SK-N-SH treated with all-trans-retinoic acid at 6 μM for 48 hours (cell line): ENCODE results near the gene GLI3.

ENCODE experiments used
- ATAC-seq: fragments of 200-7000 bp; cut with Tn5 transposase; 3 replicates; pipeline ENCODE4 v1.9.1; 2020; ENCODE audit warnings: mild to moderate bottlenecking, moderate library complexity
- ARNTL ChIP-seq: fragments of 450-650 bp; formaldehyde crosslinking; IDR thresholded peaks from 2 replicates; pipeline ENCODE4 v1.5.0; 2020; ENCODE audit warnings: low read depth, mild to moderate bottlenecking, moderate library complexity, borderline replicate concordance
- BACH2 ChIP-seq: fragments of 250-450 bp; sonication (Bioruptor Pico); IDR thresholded peaks from 2 replicates; pipeline ENCODE4 v1.9.0; 2021; ENCODE audit warnings: mild to moderate bottlenecking, borderline replicate concordance
- CSDC2 ChIP-seq: fragments of 250-450 bp; sonication (Bioruptor Pico); IDR thresholded peaks from 2 replicates; pipeline ENCODE4 v1.5.0; 2020; ENCODE audit warnings: mild to moderate bottlenecking, moderate library complexity
- ESRRG ChIP-seq: fragments of 250-450 bp; sonication (Bioruptor Pico); IDR thresholded peaks from 2 replicates; pipeline ENCODE4 v1.6.1; 2021; ENCODE audit warnings: mild to moderate bottlenecking
- GLIS3 ChIP-seq: fragments of 250-450 bp; sonication (Bioruptor Pico); IDR thresholded peaks from 2 replicates; pipeline ENCODE4 v1.5.0; 2020; ENCODE audit warnings: mild to moderate bottlenecking, moderate library complexity
- ISL1 ChIP-seq: fragments of 250-450 bp; sonication (Bioruptor Pico); IDR thresholded peaks from 2 replicates; pipeline ENCODE4 v2.1.2; 2022; ENCODE audit warnings: mild to moderate bottlenecking, moderate library complexity
- OSR1 ChIP-seq: fragments of 250-450 bp; sonication (Bioruptor Pico); IDR thresholded peaks from 2 replicates; pipeline ENCODE4 v1.8.0; 2022; ENCODE audit warnings: moderate library complexity, mild to moderate bottlenecking, inconsistent platforms
- PPARA ChIP-seq: fragments of 250-450 bp; sonication (Bioruptor Pico); IDR thresholded peaks from 2 replicates; pipeline ENCODE4 v1.5.0; 2020; ENCODE audit warnings: mild to moderate bottlenecking, borderline replicate concordance
- RARB ChIP-seq: fragments of 250-450 bp; sonication (Bioruptor Pico); IDR thresholded peaks from 2 replicates; pipeline ENCODE4 v1.8.0; 2021; ENCODE audit warnings: mild to moderate bottlenecking, moderate library complexity
- SNAI2 ChIP-seq: fragments of 250-450 bp; sonication (Bioruptor Pico); IDR thresholded peaks from 2 replicates; pipeline ENCODE4 v1.5.0; 2020; ENCODE audit warnings: mild to moderate bottlenecking, moderate library complexity
- TCF4 ChIP-seq: fragments of 250-450 bp; sonication (Bioruptor Pico); IDR thresholded peaks from 2 replicates; pipeline ENCODE4 v1.8.0; 2021; ENCODE audit warnings: mild to moderate bottlenecking, moderate library complexity, borderline replicate concordance
- TOX ChIP-seq: fragments of 250-450 bp; sonication (Bioruptor Pico); IDR thresholded peaks from 2 replicates; pipeline ENCODE4 v1.8.0; 2021; ENCODE audit warnings: mild to moderate bottlenecking, moderate library complexity, borderline replicate concordance
- ZC3H10 ChIP-seq: fragments of 250-450 bp; sonication (Bioruptor Pico); IDR thresholded peaks from 2 replicates; pipeline ENCODE4 v1.5.1; 2021; ENCODE audit warnings: mild to moderate bottlenecking, moderate library complexity
- ZFP30 ChIP-seq: fragments of 450-650 bp; formaldehyde crosslinking; IDR thresholded peaks from 2 replicates; pipeline ENCODE4 v1.5.0; 2022; ENCODE audit warnings: mild to moderate bottlenecking, moderate library complexity
- ZNF565 ChIP-seq: fragments of 450-650 bp; formaldehyde crosslinking; conservative IDR thresholded peaks from 2 replicates; pipeline ENCODE4 v1.5.0; 2020; ENCODE audit warnings: low read depth, mild to moderate bottlenecking, moderate library complexity
- ZNF70 ChIP-seq: fragments of 450-650 bp; formaldehyde crosslinking; IDR thresholded peaks from 2 replicates; pipeline ENCODE4 v1.5.0; 2020; ENCODE audit warnings: mild to moderate bottlenecking, moderate library complexity
- ZNF8 ChIP-seq: fragments of 450-650 bp; formaldehyde crosslinking; IDR thresholded peaks from 2 replicates; pipeline ENCODE4 v1.5.0; 2020; ENCODE audit warnings: mild to moderate bottlenecking, moderate library complexity
- TF ChIP-seq, protein P1 (sequence below): fragments of 250-450 bp; sonication (Bioruptor Pico); IDR thresholded peaks from 2 replicates; pipeline ENCODE4 v1.8.0; 2021; ENCODE audit warnings: low read depth, mild to moderate bottlenecking, moderate library complexity, borderline replicate concordance
- TF ChIP-seq, protein P2 (sequence below): fragments of 250-450 bp; sonication (Bioruptor Pico); IDR thresholded peaks from 2 replicates; pipeline ENCODE4 v1.8.0; 2020; ENCODE audit warnings: mild to moderate bottlenecking, moderate library complexity, borderline replicate concordance
- TF ChIP-seq, protein P3 (sequence below): fragments of 250-450 bp; sonication (Bioruptor Pico); IDR thresholded peaks from 2 replicates; pipeline ENCODE4 v1.5.1; 2021; ENCODE audit warnings: mild to moderate bottlenecking, moderate library complexity
- TF ChIP-seq, protein P4 (sequence below): fragments of 250-450 bp; sonication (Bioruptor Pico); IDR thresholded peaks from 2 replicates; pipeline ENCODE4 v1.5.0; 2020; ENCODE audit warnings: mild to moderate bottlenecking, moderate library complexity

Gene GLI3

DNA sequence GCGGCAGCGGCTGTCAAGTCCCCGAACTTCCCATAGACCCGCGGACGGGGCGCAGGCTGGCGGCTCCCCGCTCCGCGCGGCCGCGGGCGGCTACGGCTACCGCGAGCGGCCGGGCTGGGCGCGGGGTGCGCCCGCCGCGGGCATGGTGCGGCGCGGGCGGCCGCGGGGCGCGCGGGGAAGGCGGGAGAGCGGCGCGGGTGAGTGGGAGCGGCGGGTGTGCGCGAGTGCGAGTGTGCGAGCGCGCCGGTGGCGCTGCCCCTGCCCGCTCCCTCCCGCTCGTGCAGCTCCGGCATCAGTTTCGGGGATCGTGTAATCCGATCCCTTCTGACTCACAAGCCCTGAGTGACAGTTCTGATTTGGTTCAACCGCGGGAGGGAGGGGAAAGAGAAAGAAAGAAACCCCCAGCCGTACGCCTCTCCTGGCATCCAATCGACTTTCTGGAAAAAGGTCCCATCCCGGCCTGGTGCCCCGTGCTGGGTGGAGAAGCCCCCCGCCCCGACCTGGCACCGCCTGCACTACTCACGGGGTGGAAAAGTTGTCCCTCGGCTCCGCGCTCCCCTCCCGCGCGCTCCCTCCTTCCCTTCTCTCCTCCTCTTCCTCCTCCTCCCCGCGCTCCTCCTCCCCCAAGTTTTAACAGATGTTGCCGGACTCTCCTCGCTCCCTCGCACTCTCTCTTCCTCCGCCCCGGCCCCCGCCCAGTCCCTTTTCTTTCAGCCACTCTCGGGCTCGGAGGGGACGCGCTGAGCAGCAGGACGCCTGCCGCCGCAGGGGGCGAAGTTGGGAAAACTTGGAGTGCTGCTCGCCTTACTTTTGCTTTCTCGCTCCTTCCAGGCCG lies at the start of gene GLI3:
Gene GLI3, minus strand, starts transcription at position 234 of the 835 bp plus-strand sequence. CDS start 13,956 bp downstream, outside the sequence.
- peak; percentile 66 for ATAC-seq
- TF ChIP-seq, protein P1, sequence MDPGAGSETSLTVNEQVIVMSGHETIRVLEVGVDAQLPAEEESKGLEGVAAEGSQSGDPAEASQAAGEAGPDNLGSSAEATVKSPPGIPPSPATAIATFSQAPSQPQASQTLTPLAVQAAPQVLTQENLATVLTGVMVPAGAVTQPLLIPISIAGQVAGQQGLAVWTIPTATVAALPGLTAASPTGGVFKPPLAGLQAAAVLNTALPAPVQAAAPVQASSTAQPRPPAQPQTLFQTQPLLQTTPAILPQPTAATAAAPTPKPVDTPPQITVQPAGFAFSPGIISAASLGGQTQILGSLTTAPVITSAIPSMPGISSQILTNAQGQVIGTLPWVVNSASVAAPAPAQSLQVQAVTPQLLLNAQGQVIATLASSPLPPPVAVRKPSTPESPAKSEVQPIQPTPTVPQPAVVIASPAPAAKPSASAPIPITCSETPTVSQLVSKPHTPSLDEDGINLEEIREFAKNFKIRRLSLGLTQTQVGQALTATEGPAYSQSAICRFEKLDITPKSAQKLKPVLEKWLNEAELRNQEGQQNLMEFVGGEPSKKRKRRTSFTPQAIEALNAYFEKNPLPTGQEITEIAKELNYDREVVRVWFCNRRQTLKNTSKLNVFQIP: no peak
- no peak for TF ChIP-seq ZC3H10 (CRISPR knock-in tag)
- no peak for TF ChIP-seq ZNF565 (CRISPR knock-in tag)
- no peak for TF ChIP-seq TOX (CRISPR knock-in tag)
- TF ChIP-seq ESRRG (CRISPR knock-in tag): no peak
- TF ChIP-seq ZNF70 (CRISPR knock-in tag): no peak
- TF ChIP-seq ISL1 (CRISPR knock-in tag): no peak
- TF ChIP-seq ARNTL (CRISPR knock-in tag): no peak
- TF ChIP-seq SNAI2 (CRISPR knock-in tag): no peak
- TF ChIP-seq BACH2 (CRISPR knock-in tag): no peak
- no peak for TF ChIP-seq RARB (CRISPR knock-in tag)
- TF ChIP-seq, protein P2, sequence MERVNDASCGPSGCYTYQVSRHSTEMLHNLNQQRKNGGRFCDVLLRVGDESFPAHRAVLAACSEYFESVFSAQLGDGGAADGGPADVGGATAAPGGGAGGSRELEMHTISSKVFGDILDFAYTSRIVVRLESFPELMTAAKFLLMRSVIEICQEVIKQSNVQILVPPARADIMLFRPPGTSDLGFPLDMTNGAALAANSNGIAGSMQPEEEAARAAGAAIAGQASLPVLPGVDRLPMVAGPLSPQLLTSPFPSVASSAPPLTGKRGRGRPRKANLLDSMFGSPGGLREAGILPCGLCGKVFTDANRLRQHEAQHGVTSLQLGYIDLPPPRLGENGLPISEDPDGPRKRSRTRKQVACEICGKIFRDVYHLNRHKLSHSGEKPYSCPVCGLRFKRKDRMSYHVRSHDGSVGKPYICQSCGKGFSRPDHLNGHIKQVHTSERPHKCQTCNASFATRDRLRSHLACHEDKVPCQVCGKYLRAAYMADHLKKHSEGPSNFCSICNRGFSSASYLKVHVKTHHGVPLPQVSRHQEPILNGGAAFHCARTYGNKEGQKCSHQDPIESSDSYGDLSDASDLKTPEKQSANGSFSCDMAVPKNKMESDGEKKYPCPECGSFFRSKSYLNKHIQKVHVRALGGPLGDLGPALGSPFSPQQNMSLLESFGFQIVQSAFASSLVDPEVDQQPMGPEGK (CRISPR knock-in tag): no peak
- TF ChIP-seq TCF4 (CRISPR knock-in tag): no peak
- TF ChIP-seq CSDC2 (CRISPR knock-in tag): no peak
- TF ChIP-seq OSR1 (CRISPR knock-in tag): no peak
- TF ChIP-seq, protein P3, sequence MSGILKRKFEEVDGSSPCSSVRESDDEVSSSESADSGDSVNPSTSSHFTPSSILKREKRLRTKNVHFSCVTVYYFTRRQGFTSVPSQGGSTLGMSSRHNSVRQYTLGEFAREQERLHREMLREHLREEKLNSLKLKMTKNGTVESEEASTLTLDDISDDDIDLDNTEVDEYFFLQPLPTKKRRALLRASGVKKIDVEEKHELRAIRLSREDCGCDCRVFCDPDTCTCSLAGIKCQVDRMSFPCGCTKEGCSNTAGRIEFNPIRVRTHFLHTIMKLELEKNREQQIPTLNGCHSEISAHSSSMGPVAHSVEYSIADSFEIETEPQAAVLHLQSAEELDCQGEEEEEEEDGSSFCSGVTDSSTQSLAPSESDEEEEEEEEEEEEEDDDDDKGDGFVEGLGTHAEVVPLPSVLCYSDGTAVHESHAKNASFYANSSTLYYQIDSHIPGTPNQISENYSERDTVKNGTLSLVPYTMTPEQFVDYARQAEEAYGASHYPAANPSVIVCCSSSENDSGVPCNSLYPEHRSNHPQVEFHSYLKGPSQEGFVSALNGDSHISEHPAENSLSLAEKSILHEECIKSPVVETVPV (CRISPR knock-in tag): no peak
- TF ChIP-seq, all 23 proteins: peak for 0

DNA sequence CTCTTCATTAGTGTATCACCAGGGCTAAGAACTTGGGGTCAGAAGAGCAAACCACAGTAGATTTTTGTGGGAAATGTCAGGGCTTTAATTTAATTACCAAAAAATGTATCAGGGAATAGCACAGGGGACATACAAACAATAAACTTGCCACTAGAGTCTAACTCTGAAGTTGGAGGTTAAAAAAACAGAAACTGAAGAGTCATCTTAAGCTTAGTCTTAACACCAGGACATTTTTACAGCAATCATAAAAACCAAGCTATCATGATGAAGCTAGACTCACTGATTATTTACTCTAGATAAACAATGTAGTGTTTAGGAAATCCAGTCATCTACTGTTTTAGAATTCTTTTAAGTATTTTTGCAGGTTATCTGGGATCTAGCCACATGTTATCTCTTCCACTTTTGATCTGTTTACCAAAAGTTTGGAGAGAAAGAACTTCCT lies 48.4 kb upstream of the GLI3 start:
- no peak for TF ChIP-seq ZNF70 (CRISPR knock-in tag)
- TF ChIP-seq ZC3H10 (CRISPR knock-in tag): no peak
- no peak for TF ChIP-seq PPARA (CRISPR knock-in tag)
- TF ChIP-seq TOX (CRISPR knock-in tag): no peak
- TF ChIP-seq CSDC2 (CRISPR knock-in tag): no peak
- TF ChIP-seq, protein P2 (CRISPR knock-in tag): no peak
- no peak for TF ChIP-seq RARB (CRISPR knock-in tag)
- TF ChIP-seq ESRRG (CRISPR knock-in tag): no peak
- TF ChIP-seq SNAI2 (CRISPR knock-in tag): no peak
- TF ChIP-seq, protein P4, sequence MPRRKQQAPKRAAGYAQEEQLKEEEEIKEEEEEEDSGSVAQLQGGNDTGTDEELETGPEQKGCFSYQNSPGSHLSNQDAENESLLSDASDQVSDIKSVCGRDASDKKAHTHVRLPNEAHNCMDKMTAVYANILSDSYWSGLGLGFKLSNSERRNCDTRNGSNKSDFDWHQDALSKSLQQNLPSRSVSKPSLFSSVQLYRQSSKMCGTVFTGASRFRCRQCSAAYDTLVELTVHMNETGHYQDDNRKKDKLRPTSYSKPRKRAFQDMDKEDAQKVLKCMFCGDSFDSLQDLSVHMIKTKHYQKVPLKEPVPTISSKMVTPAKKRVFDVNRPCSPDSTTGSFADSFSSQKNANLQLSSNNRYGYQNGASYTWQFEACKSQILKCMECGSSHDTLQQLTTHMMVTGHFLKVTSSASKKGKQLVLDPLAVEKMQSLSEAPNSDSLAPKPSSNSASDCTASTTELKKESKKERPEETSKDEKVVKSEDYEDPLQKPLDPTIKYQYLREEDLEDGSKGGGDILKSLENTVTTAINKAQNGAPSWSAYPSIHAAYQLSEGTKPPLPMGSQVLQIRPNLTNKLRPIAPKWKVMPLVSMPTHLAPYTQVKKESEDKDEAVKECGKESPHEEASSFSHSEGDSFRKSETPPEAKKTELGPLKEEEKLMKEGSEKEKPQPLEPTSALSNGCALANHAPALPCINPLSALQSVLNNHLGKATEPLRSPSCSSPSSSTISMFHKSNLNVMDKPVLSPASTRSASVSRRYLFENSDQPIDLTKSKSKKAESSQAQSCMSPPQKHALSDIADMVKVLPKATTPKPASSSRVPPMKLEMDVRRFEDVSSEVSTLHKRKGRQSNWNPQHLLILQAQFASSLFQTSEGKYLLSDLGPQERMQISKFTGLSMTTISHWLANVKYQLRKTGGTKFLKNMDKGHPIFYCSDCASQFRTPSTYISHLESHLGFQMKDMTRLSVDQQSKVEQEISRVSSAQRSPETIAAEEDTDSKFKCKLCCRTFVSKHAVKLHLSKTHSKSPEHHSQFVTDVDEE (CRISPR knock-in tag): no peak
- no peak for TF ChIP-seq ZNF565 (CRISPR knock-in tag)
- no peak for TF ChIP-seq OSR1 (CRISPR knock-in tag)
- no peak for TF ChIP-seq GLIS3
- TF ChIP-seq BACH2 (CRISPR knock-in tag): no peak
- TF ChIP-seq, protein P3 (CRISPR knock-in tag): no peak
- no peak for TF ChIP-seq ISL1 (CRISPR knock-in tag)
- no peak for TF ChIP-seq TCF4 (CRISPR knock-in tag)
- TF ChIP-seq ZNF8 (CRISPR knock-in tag): no peak
- no peak for TF ChIP-seq ARNTL (CRISPR knock-in tag)
- TF ChIP-seq ZFP30 (CRISPR knock-in tag): no peak
- no peak for ATAC-seq
